Retina (tissue), 1 donor: ENCODE results near the gene AIF1L.

Source experiments
- DNase-seq: peaks from one replicate; pipeline ENCODE4 v3.0.0-alpha.2; 2016

AIF1L gene

GRCh38 chr9:131096269-131097125 is at the start of gene AIF1L:
AIF1L (plus strand) TSS chr9:131096531; CDS start chr9:131096630, 99 bp downstream.
- peak; percentile 90 for DNase-seq

GRCh38 chr9:131046581-131047202 is 49.6 kb upstream of the AIF1L start:
- peak; percentile 91 for DNase-seq

DNA sequence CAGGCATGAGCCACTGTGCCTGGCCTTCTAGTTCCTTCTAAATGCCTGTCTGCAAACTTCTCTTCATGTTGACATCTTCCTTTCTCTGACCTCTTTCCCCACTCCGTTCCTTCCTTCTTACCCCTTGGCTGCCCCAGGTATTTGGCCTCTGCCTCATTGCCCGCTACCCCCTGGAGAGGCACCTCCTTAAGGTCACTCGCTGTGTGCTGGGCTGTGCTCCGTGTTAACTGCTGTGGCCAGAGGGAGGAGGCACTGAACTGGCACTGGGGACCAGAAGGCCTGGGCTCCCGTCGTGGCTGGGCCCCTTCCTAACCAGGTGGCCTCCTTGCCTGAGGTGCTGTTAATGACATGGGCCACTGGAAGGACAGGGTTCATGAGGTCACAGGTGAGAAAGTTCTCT is 48.0 kb upstream of the AIF1L start:
- no peak for DNase-seq

GRCh38 chr9:131048820-131049219 is 47.5 kb upstream of the AIF1L start:
- DNase-seq: no peak

DNA sequence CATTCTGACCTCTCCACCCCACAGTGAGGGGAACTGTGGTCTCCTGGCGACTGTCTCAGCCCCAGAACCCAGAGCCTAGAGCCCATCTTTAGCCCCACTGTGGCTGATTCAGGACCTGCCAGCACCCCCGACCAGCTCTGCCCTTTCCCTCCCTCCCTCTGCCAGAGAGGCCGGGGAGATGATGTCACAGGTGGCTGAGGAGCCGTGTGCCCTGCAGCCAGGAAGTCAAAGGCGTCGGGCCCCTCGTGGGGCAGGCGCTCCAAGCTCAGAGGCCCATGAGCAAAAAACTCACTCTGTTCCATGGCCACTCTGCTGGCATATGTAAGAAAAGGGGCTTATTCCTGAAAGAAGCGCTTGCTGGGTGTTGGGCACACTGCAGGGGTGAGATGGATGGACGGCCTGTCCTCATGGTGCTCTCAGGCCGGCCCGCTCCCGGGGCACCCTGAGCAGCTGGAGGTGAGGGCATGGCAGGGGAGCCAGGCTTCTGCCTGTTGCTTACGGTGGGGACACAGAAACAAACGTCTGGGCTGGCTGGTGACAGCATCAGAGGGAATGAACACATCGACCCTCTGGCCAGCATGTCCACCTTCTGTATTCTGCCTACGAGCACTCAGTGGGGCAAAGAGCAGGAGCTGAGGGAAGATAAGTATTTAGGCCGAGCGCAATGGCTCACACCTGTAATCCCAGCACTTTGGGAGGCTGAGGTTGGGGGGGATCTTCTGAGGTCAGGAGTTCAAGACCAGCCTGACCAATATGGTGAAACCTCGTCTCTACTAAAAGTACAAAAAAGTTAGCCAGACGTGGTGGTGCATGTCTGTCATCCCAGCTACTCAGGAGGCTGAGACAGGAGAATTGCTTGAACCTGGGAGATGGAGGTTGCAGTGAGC is 46.3 kb upstream of the AIF1L start:
- no peak for DNase-seq

DNA sequence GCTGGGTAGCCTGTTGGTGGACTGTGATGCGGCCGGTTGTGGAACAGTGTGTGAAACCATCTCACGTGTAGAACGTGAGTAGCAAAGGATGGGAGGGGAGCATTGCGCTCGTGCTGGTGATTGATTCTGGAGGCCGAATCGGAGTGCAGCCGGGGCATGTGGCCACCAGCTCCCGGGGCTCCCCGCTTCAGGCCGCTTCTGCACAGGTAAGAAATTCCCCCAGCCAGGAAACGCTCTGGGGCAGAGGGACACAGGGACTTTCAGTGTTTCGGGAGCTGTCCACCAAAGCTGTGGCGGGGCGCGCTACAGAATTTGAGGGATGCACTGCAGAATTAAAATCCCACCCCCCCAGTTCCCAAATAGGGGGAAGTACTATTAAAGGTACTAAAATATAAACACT is 45.5 kb upstream of the AIF1L start:
- DNase-seq: no peak

- no peak for DNase-seq
Measured at GRCh38 chr9:131051592-131052517, 44.5 kb upstream of the AIF1L start.

- no peak for DNase-seq
Measured at GRCh38 chr9:131053896-131054295, 42.4 kb upstream of the AIF1L start.

- DNase-seq: no peak
Measured at GRCh38 chr9:131056781-131057506, 39.4 kb upstream of the AIF1L start.

GRCh38 chr9:131060900-131061630 is 35.3 kb upstream of the AIF1L start:
- DNase-seq: no peak

DNA sequence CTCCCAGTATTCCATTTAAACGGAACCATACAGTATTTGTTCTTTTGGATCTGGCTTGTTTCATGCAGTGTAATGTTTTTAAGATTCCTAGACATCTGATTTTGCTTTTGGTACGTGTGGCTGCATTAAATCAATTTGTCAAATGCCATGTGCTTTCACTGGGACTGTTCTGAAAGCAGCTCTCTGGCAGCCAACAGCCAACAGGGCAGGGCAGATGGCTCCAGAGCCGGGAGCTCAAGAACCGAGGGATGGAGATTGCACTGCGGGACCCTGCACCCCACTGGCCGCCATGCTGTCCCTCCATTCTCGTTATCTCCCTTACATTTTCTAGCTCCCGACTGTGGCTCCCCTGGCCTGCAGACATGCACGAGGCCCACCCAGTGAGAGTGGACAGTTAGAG is 33.4 kb upstream of the AIF1L start:
- DNase-seq: no peak

DNA sequence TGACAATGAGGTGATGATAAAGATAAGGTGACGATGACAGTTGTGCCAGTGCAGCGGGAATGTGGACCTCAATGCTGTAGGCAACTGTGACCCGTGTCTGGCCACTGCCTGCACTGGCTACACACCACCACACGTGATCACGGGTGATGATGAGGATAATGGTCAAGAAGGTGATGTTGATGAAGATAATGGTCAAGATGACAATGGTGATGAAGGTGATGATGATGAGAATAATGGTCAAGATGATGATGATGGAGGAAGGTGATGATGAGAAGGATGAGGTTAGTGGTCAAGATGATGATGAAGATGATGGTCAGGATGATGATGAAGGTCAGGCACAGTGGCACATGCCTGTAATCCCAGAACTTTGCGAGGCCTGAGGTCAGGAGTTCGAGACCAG is 30.7 kb upstream of the AIF1L start:
- no peak for DNase-seq

- no peak for DNase-seq
Measured at GRCh38 chr9:131067625-131068024, 28.7 kb upstream of the AIF1L start.

GRCh38 chr9:131068076-131068816 is 28.1 kb upstream of the AIF1L start:
- no peak for DNase-seq

GRCh38 chr9:131069699-131070098 is 26.6 kb upstream of the AIF1L start:
- no peak for DNase-seq

DNA sequence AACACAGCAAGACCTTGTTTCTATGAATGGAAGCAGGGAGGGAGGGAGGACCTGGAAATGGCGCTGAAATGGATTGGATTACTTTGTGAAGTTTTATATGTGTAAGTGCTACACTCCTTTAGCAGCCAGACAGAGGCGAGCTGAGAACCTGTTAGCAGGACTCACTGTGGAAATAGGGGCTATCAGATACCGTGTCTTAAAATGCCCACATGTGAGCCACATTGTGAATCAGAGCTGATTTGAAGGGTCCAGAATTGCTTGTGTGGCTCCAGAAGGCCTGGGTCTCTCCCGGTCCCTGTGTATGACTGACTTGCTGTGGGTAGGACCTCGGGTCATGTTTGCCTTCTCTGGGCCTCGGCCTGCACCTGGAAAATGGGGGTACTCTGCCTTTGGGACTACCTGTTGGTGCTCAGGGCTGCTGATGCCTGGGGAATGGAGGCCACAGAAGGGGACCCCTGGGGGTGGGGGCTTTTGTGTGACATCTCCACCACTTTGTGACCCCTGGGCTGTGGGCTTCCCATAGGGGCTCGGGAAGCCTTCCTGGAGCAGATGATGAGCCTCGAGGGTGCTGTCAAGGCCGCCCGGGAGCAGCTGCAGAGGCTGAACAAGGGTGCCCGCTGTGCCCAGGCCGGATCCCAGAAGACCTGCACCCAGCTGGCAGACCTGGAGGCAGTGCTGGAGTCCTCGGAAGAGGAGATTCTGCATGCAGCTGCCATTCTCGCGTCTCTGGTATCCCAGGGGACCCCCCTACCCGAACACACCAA is 24.0 kb upstream of the AIF1L start:
- no peak for DNase-seq

DNA sequence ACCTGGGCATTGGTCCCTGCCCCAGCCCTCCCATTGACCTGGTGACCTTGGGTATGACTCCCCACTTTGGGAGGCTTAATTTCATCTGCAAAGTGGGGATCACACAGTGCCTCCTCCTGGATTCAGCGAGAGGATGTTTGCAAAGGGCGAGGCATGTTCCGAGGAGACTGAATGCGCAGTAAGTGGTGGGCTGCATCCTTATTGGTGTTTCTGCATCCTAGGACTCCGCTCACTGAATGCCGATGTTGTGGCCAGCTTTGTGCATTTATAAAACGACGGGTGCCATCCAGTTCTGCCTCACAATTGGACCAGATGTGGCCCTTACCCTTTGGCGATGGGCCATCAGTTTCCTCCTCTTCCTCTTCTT is 23.5 kb upstream of the AIF1L start:
- no peak for DNase-seq

- DNase-seq: no peak
Measured at GRCh38 chr9:131076347-131077195, 19.8 kb upstream of the AIF1L start.
